UCSD-AML1 (cell line): ENCODE data around the gene AGFG2.
"Not testable (repeated sequence)": the region's sequence is repeated elsewhere in the genome, so short reads cannot be mapped to it uniquely, and the experiment has no call there.

ENCODE experiments used
- DNase-seq: peaks from one replicate; lab custom pipeline; 2025; ENCODE audit not compliant: unreplicated experiment; lab: John Stamatoyannopoulos, UW

AGFG2 gene

GRCh38 chr7:100519580-100519979, 19.4 kb upstream of the AGFG2 start:
- no peak for DNase-seq

GRCh38 chr7:100520138-100520537, 18.9 kb upstream of the AGFG2 start:
- no peak for DNase-seq

GRCh38 chr7:100521076-100521475, 17.9 kb upstream of the AGFG2 start:
- no peak for DNase-seq

- DNase-seq = not testable (repeated sequence)
Measured at GRCh38 chr7:100521909-100522593, 17.0 kb upstream of the AGFG2 start.

- DNase-seq = not testable (repeated sequence)
Measured at GRCh38 chr7:100523192-100523591, 15.8 kb upstream of the AGFG2 start.

- not testable (repeated sequence) for DNase-seq
Measured at GRCh38 chr7:100528108-100528866, 10.7 kb upstream of the AGFG2 start.

- DNase-seq = no peak
Measured at GRCh38 chr7:100532165-100533022, 6.6 kb upstream of the AGFG2 start.

GRCh38 chr7:100535982-100536381, 3.0 kb upstream of the AGFG2 start:
- DNase-seq = not testable (repeated sequence)

GRCh38 chr7:100536695-100537094, 2.3 kb upstream of the AGFG2 start:
- DNase-seq = not testable (repeated sequence)

GRCh38 chr7:100538348-100538653, 702 bp upstream of the AGFG2 start:
- no peak for DNase-seq

- no peak for DNase-seq
Measured at GRCh38 chr7:100539436-100540006, 518 bp downstream of the AGFG2 start.

- DNase-seq = no peak
Measured at GRCh38 chr7:100540073-100540723, 1.2 kb downstream of the AGFG2 start.

- not testable (repeated sequence) for DNase-seq
Measured at GRCh38 chr7:100541309-100541708, 2.3 kb downstream of the AGFG2 start.

GRCh38 chr7:100543586-100543985, 4.6 kb downstream of the AGFG2 start:
- no peak for DNase-seq

GRCh38 chr7:100544386-100544785, 5.4 kb downstream of the AGFG2 start:
- DNase-seq = no peak

- DNase-seq = no peak
Measured at GRCh38 chr7:100544967-100545359, 6.0 kb downstream of the AGFG2 start.

- DNase-seq = no peak
Measured at GRCh38 chr7:100545360-100546128, 6.5 kb downstream of the AGFG2 start.

GRCh38 chr7:100546129-100546925, 7.3 kb downstream of the AGFG2 start:
- DNase-seq = no peak
